ENCODE results near the gene TGFBI.
A peak's percentile ranks its signal among the peaks of the same experiment; 100 is the strongest.

The TGFBI gene

DNA sequence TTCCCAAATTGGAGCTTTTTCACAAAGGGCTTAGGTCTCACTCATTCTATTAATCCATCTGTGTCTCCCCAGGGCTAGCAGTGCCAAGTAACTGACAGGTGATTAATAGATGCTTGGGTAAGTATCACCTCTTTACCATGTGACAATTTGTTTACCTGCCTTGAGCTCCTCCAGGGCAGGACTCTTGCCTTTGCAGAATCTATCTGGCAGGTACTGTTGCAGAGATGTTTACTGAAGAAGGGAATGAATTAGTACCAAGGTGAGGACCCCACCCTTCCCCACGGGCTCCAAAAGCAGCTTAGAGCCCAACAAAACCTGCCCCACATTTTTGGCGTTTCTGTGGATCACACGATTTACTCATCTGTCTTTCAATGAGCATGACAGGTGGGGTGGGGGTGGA lies 698 bp upstream of the TGFBI start:
- no peaks in the 10 kb centered on the region for H3K27me3 ChIP-seq (ENCODE audit: insufficient read depth, poor library complexity, severe bottlenecking)
- H3K36me3 ChIP-seq (ENCODE audit: low read depth), result peaks cover 29% of the 10 kb centered on the region
- H3K9me3 ChIP-seq (ENCODE audit: severe bottlenecking), result no peaks in the 10 kb centered on the region
- H3K4me3 ChIP-seq (ENCODE audit: severe bottlenecking), result no peak overlapping the region
- H3K4me1 ChIP-seq (ENCODE audit: insufficient read depth, poor library complexity, severe bottlenecking), result peaks cover 37% of the 10 kb centered on the region
- ATAC-seq (ENCODE audit: low read depth) (no peak), DNase-seq (ENCODE audit: low spot score) (no peak)
- TF ChIP-seq, protein P1, sequence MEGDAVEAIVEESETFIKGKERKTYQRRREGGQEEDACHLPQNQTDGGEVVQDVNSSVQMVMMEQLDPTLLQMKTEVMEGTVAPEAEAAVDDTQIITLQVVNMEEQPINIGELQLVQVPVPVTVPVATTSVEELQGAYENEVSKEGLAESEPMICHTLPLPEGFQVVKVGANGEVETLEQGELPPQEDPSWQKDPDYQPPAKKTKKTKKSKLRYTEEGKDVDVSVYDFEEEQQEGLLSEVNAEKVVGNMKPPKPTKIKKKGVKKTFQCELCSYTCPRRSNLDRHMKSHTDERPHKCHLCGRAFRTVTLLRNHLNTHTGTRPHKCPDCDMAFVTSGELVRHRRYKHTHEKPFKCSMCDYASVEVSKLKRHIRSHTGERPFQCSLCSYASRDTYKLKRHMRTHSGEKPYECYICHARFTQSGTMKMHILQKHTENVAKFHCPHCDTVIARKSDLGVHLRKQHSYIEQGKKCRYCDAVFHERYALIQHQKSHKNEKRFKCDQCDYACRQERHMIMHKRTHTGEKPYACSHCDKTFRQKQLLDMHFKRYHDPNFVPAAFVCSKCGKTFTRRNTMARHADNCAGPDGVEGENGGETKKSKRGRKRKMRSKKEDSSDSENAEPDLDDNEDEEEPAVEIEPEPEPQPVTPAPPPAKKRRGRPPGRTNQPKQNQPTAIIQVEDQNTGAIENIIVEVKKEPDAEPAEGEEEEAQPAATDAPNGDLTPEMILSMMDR (IDR thresholded peaks at IDR 0.05; ENCODE audit: poor library complexity, severe bottlenecking), result no peak
- H3K27ac ChIP-seq (ENCODE audit: poor library complexity, severe bottlenecking), result peak overlapping the region; percentile 95

DNA sequence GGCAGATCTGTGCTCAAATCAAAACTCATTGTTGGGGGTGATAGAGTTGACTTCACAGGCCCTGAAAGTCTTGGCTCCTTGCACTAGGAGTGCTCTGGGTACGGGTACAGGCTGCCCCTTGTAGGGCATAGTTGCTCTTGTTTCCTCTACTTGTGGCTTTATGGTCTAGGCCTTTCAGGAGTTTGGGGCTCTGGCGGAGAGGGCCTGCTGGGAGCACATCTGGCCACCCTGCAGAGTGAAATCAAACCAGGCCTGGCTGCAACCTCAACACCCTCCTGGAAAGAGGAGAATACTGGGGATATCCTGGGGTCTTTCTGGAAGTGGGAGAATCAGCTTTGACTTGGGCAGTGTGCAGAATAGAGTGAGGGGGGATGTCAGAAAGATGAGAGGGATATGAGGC lies 1.5 kb downstream of the TGFBI start:
- Histone ChIP-seq H3K4me3 (ENCODE audit: severe bottlenecking) (peak overlapping the region; percentile 76), H3K9me3 (ENCODE audit: severe bottlenecking) (no peaks in the 10 kb centered on the region), H3K27me3 (ENCODE audit: insufficient read depth, poor library complexity, severe bottlenecking) (no peaks in the 10 kb centered on the region), H3K36me3 (ENCODE audit: low read depth) (peaks cover 50% of the 10 kb centered on the region), H3K4me1 (ENCODE audit: insufficient read depth, poor library complexity, severe bottlenecking) (peaks cover 59% of the 10 kb centered on the region), H3K27ac (ENCODE audit: poor library complexity, severe bottlenecking) (peak overlapping the region; percentile 95)
- TF ChIP-seq, protein P1 (IDR thresholded peaks at IDR 0.05; ENCODE audit: poor library complexity, severe bottlenecking), result no peak
- ATAC-seq (ENCODE audit: low read depth) (no peak), DNase-seq (ENCODE audit: low spot score) (peak; percentile 42)

DNA sequence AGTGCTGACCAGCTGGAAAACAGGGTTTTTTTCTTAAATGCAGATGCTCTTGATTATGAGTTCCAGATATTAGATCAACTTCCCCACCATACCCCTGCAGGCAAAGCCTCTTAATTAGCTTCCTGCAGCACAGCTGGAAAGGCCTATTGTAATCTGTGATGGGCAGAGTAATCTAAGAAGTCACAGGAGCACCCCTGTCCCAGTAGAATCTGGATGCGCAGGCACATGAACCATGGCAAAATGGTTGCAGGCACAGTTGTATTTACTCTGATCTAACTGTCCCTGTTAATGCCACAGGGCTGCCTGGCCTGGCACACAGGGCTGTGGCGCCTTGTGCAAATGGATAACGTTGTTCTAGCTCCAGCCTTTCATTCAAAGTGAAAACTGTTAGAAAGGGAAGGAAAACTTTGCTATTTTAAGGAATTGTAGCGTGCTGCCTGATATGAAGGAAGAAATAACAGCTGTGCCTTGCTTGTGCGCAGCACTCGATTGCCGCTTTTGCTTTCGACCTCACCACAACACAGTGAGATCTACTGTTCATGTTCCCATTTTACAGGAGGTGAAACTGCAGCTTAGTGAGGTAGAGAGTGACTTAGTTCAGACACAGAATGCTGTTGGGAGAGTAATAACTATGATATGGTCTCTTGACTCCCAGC lies 2.3 kb downstream of the TGFBI start:
- Histone ChIP-seq H3K36me3 (ENCODE audit: low read depth) (peaks cover 58% of the 10 kb centered on the region), H3K27me3 (ENCODE audit: insufficient read depth, poor library complexity, severe bottlenecking) (no peaks in the 10 kb centered on the region), H3K27ac (ENCODE audit: poor library complexity, severe bottlenecking) (peak overlapping the region; percentile 95), H3K4me3 (ENCODE audit: severe bottlenecking) (peak overlapping the region; percentile 76), H3K9me3 (ENCODE audit: severe bottlenecking) (no peaks in the 10 kb centered on the region), H3K4me1 (ENCODE audit: insufficient read depth, poor library complexity, severe bottlenecking) (peaks cover 65% of the 10 kb centered on the region)
- DNase-seq (ENCODE audit: low spot score) (peak; percentile 39), ATAC-seq (ENCODE audit: low read depth) (no peak)
- TF ChIP-seq, protein P1 (IDR thresholded peaks at IDR 0.05; ENCODE audit: poor library complexity, severe bottlenecking), result no peak

DNA sequence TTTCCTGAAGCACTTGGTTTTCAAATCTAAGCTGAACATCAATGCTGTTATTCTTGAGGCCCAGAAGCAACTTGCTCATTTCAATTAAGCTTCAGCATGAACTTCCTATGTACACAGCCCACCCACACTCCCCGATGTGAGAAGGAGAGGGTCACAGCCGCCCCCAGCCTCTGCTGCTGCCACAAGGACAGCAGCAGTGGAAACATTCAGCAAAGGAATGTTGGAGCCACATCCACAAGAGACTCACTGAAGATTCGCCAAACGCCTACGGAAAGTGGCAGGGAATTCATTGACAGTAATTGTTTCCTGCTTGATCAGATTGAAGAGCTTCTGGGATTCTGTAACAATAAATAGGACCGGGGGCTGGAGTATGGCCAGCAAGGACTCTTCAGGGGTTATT lies 2.9 kb downstream of the TGFBI start:
- Histone ChIP-seq H3K27me3 (ENCODE audit: insufficient read depth, poor library complexity, severe bottlenecking) (no peaks in the 10 kb centered on the region), H3K27ac (ENCODE audit: poor library complexity, severe bottlenecking) (peak overlapping the region; percentile 95), H3K36me3 (ENCODE audit: low read depth) (peaks cover 64% of the 10 kb centered on the region), H3K9me3 (ENCODE audit: severe bottlenecking) (no peaks in the 10 kb centered on the region), H3K4me1 (ENCODE audit: insufficient read depth, poor library complexity, severe bottlenecking) (peaks cover 71% of the 10 kb centered on the region), H3K4me3 (ENCODE audit: severe bottlenecking) (no peak overlapping the region)
- TF ChIP-seq, protein P1 (IDR thresholded peaks at IDR 0.05; ENCODE audit: poor library complexity, severe bottlenecking), result no peak
- ATAC-seq (ENCODE audit: low read depth), result no peak
- peak; percentile 59 for DNase-seq (ENCODE audit: low spot score)

DNA sequence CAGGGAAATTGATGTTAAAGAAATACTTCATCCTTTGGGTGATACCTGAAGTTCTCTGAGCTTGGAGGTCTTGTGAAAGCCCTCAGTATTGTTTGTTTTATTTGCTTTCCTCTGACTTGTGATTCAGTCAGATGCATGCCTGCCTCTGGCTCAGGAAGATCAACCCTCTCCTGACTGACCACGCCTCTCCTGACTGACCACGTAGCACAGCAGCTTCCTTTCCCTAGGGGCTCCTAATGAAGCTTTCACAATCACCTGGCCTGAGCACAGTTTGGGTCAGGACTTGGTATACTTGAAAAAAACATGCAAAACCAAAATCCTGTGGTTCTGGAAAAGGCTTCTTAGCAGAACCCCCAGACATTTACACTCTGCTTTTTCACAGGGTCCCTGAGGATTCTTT lies 3.8 kb downstream of the TGFBI start:
- ATAC-seq (ENCODE audit: low read depth), result peak; percentile 72
- Histone ChIP-seq H3K27ac (ENCODE audit: poor library complexity, severe bottlenecking) (peak overlapping the region; percentile 95), H3K27me3 (ENCODE audit: insufficient read depth, poor library complexity, severe bottlenecking) (no peaks in the 10 kb centered on the region), H3K4me1 (ENCODE audit: insufficient read depth, poor library complexity, severe bottlenecking) (peaks cover 78% of the 10 kb centered on the region), H3K4me3 (ENCODE audit: severe bottlenecking) (no peak overlapping the region), H3K9me3 (ENCODE audit: severe bottlenecking) (no peaks in the 10 kb centered on the region), H3K36me3 (ENCODE audit: low read depth) (peaks cover 72% of the 10 kb centered on the region)
- DNase-seq (ENCODE audit: low spot score), result peak; percentile 93
- TF ChIP-seq, protein P1 (IDR thresholded peaks at IDR 0.05; ENCODE audit: poor library complexity, severe bottlenecking), result no peak
